GM12878 (cell line): ENCODE data around the gene NEMF. TPM values are rescaled to one million over a fixed set of nuclear protein-coding genes. Genes with fewer than 3 reads are reported as not detected.

ENCODE experiments used
- BHLHE40 ChIP-seq, 2 experiments: fragments of 450-650 bp in 1 of 2; IDR thresholded peaks; 2 replicates each; pipeline ENCODE4 v1.6.1; 2011 to 2017; ENCODE audit warnings: low read depth in 2 of 2, borderline replicate concordance in 1 of 2, improper control_type of control experiment in 1 of 2, low read length in 1 of 2, mild to moderate bottlenecking in 1 of 2
- CBFB ChIP-seq: IDR thresholded peaks from 2 replicates; pipeline ENCODE4 v1.6.1; 2016; ENCODE audit warnings: antibody characterized with exemption, low read depth
- CHD4 ChIP-seq: fragments of 200-600 bp; sonication (generic); IDR thresholded peaks from 2 replicates; pipeline ENCODE4 v1.6.1; 2016; ENCODE audit warnings: mild to moderate bottlenecking
- DPF2 ChIP-seq: fragments of 450-650 bp; IDR thresholded peaks from 2 replicates; pipeline ENCODE4 v1.6.1; 2017; ENCODE audit warnings: mild to moderate bottlenecking
- NR2C2 ChIP-seq: IDR thresholded peaks from 2 replicates; pipeline ENCODE4 v1.6.1; 2011; ENCODE audit warnings: borderline replicate concordance, low read depth; ENCODE audit not compliant: control insufficient read depth, insufficient read length
- SP1 ChIP-seq: IDR thresholded peaks from one replicate; pipeline ENCODE4 v1.6.1; 2011; ENCODE audit warnings: low read depth, low read length
- SREBF2 ChIP-seq: IDR thresholded peaks from 2 replicates; pipeline ENCODE4 v1.6.1; 2012; ENCODE audit warnings: mild to moderate bottlenecking, low read length
- TCF7 ChIP-seq: IDR thresholded peaks from 2 replicates; pipeline ENCODE4 v1.6.1; 2014; ENCODE audit warnings: antibody characterized with exemption, borderline replicate concordance
- ZSCAN29 ChIP-seq: fragments of 450-650 bp; IDR thresholded peaks from 2 replicates; pipeline ENCODE4 v1.6.1; 2017; ENCODE audit warnings: mild to moderate bottlenecking, moderate library complexity
- polyA plus RNA-seq, 11 experiments: library from polyadenylated mRNA; depleted of rRNA in 4 of 11; unstranded in 6 of 11; stranded (reverse) in 5 of 11; fragments of >200 nt; fragmentation: Nextera tagmentation in 4 of 11; fragmentation: Illumina TruSeq in 1 of 11; extraction: Ambion mirVana in 4 of 11; extraction: Trizol in 1 of 11; gene quantifications; 1 replicate in 1 of 11; 2 replicates in 10 of 11; pipeline versions ENCODE4 v1.2.1 to v1.2.3, GENCODE V29; 2011 to 2016; ENCODE audit warnings: inconsistent platforms in 2 of 11, missing spikeins in 2 of 11, low read depth in 1 of 11
- total RNA-seq, 4 experiments: library from RNA; depleted of rRNA in 3 of 4; stranded (reverse); fragments of >200 nt in 3 of 4; fragmentation: Illumina TruSeq in 1 of 4; extraction: Trizol in 1 of 4; gene quantifications; 2 replicates each; pipeline versions ENCODE4 v1.2.1 to v1.2.3, GENCODE V29; 2013 to 2021
- TF ChIP-seq, protein P1 (sequence below): fragments of 450-650 bp; IDR thresholded peaks from 2 replicates; pipeline ENCODE4 v1.6.1; 2017; ENCODE audit warnings: mild to moderate bottlenecking, moderate library complexity
- TF ChIP-seq, protein P2 (sequence below): fragments of 450-650 bp; IDR thresholded peaks from 2 replicates; pipeline ENCODE4 v1.6.1; 2017; ENCODE audit warnings: mild to moderate bottlenecking
- TF ChIP-seq, protein P3 (sequence below): fragments of 150-350 bp; IDR thresholded peaks from 2 replicates; pipeline ENCODE4 v1.6.1; 2016; ENCODE audit warnings: low read depth, low read length
- TF ChIP-seq, protein P4 (sequence below): fragments of 450-650 bp; formaldehyde crosslinking; IDR thresholded peaks from 2 replicates; pipeline ENCODE4 v1.4.0; 2020; ENCODE audit warnings: mild to moderate bottlenecking, moderate library complexity
- TF ChIP-seq, protein P5 (sequence below): IDR thresholded peaks from 2 replicates; pipeline ENCODE4 v1.6.1; 2012; ENCODE audit warnings: low read length, inconsistent platforms

The NEMF gene
- total and polyA plus RNA-seq, 10 of the 15 experiments (the other 5 are each of a cell fraction or from before 2014, with no cell fraction given) = 31.5 to 80.1 (median 61.1) TPM

DNA sequence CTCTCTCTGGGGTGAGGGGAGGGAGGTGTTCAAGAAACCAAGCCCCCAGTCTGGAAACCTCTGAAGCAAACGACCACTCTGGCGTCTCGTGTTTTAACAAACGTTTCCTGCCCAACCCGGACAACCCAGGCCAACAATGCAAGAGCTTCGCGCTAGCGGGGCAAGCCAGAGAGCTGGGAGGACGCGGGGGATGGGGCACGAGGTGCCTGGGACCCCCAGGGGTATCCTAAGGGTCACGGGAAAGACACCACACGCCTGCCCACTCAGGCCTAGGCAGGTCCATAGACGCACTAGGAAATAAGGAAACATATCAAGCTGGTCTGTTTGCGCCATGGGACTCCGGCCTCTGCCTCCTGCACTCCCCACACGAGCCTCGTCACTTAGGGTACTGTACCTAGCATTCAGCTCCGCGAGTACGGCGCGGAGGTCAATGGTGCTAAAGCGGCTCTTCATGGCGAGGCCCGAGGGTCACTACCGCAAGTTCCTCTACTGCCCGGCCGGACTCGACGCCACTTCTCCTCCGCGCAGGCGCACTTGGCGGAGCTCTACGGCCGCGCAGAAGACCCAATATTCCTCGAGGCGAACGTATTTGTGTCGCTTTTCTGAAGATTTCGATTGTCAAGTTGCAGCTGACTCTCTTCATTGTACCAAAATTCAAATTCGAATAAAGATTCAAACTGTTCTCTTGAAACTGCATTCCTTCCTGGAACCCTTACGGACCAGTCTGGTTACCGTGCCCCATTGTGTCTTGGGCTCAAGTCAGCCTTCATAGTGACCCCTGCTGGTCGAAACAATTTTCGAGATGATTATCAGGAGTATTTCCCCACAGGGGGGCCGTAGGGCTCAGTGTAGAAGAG, at the start of gene NEMF (continued):
- TF ChIP-seq, protein P1, sequence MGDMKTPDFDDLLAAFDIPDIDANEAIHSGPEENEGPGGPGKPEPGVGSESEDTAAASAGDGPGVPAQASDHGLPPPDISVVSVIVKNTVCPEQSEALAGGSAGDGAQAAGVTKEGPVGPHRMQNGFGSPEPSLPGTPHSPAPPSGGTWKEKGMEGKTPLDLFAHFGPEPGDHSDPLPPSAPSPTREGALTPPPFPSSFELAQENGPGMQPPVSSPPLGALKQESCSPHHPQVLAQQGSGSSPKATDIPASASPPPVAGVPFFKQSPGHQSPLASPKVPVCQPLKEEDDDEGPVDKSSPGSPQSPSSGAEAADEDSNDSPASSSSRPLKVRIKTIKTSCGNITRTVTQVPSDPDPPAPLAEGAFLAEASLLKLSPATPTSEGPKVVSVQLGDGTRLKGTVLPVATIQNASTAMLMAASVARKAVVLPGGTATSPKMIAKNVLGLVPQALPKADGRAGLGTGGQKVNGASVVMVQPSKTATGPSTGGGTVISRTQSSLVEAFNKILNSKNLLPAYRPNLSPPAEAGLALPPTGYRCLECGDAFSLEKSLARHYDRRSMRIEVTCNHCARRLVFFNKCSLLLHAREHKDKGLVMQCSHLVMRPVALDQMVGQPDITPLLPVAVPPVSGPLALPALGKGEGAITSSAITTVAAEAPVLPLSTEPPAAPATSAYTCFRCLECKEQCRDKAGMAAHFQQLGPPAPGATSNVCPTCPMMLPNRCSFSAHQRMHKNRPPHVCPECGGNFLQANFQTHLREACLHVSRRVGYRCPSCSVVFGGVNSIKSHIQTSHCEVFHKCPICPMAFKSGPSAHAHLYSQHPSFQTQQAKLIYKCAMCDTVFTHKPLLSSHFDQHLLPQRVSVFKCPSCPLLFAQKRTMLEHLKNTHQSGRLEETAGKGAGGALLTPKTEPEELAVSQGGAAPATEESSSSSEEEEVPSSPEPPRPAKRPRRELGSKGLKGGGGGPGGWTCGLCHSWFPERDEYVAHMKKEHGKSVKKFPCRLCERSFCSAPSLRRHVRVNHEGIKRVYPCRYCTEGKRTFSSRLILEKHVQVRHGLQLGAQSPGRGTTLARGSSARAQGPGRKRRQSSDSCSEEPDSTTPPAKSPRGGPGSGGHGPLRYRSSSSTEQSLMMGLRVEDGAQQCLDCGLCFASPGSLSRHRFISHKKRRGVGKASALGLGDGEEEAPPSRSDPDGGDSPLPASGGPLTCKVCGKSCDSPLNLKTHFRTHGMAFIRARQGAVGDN = peak; percentile 76
- TF ChIP-seq CBFB (peak; percentile 64; the same call in 1 of the 2 replicates), NR2C2 (no peak), CHD4 (no peak), SREBF2 (no peak), TCF7 (no peak), SP1 (no peak), DPF2 (no peak), ZSCAN29 (no peak), BHLHE40 (IDR thresholded peaks at IDR 0.05; ENCODE audit: borderline replicate concordance in 1 of 2, low read depth in 2 of 2, low read length in 1 of 2) (0 out of 4 replicates have a peak, but pooled peaks of 1 of the 2 experiments have one; percentile 16)
- TF ChIP-seq, protein P2, sequence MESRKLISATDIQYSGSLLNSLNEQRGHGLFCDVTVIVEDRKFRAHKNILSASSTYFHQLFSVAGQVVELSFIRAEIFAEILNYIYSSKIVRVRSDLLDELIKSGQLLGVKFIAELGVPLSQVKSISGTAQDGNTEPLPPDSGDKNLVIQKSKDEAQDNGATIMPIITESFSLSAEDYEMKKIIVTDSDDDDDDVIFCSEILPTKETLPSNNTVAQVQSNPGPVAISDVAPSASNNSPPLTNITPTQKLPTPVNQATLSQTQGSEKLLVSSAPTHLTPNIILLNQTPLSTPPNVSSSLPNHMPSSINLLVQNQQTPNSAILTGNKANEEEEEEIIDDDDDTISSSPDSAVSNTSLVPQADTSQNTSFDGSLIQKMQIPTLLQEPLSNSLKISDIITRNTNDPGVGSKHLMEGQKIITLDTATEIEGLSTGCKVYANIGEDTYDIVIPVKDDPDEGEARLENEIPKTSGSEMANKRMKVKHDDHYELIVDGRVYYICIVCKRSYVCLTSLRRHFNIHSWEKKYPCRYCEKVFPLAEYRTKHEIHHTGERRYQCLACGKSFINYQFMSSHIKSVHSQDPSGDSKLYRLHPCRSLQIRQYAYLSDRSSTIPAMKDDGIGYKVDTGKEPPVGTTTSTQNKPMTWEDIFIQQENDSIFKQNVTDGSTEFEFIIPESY = no peak
- TF ChIP-seq, protein P3, sequence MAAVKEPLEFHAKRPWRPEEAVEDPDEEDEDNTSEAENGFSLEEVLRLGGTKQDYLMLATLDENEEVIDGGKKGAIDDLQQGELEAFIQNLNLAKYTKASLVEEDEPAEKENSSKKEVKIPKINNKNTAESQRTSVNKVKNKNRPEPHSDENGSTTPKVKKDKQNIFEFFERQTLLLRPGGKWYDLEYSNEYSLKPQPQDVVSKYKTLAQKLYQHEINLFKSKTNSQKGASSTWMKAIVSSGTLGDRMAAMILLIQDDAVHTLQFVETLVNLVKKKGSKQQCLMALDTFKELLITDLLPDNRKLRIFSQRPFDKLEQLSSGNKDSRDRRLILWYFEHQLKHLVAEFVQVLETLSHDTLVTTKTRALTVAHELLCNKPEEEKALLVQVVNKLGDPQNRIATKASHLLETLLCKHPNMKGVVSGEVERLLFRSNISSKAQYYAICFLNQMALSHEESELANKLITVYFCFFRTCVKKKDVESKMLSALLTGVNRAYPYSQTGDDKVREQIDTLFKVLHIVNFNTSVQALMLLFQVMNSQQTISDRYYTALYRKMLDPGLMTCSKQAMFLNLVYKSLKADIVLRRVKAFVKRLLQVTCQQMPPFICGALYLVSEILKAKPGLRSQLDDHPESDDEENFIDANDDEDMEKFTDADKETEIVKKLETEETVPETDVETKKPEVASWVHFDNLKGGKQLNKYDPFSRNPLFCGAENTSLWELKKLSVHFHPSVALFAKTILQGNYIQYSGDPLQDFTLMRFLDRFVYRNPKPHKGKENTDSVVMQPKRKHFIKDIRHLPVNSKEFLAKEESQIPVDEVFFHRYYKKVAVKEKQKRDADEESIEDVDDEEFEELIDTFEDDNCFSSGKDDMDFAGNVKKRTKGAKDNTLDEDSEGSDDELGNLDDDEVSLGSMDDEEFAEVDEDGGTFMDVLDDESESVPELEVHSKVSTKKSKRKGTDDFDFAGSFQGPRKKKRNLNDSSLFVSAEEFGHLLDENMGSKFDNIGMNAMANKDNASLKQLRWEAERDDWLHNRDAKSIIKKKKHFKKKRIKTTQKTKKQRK = no peak
- TF ChIP-seq, protein P4, sequence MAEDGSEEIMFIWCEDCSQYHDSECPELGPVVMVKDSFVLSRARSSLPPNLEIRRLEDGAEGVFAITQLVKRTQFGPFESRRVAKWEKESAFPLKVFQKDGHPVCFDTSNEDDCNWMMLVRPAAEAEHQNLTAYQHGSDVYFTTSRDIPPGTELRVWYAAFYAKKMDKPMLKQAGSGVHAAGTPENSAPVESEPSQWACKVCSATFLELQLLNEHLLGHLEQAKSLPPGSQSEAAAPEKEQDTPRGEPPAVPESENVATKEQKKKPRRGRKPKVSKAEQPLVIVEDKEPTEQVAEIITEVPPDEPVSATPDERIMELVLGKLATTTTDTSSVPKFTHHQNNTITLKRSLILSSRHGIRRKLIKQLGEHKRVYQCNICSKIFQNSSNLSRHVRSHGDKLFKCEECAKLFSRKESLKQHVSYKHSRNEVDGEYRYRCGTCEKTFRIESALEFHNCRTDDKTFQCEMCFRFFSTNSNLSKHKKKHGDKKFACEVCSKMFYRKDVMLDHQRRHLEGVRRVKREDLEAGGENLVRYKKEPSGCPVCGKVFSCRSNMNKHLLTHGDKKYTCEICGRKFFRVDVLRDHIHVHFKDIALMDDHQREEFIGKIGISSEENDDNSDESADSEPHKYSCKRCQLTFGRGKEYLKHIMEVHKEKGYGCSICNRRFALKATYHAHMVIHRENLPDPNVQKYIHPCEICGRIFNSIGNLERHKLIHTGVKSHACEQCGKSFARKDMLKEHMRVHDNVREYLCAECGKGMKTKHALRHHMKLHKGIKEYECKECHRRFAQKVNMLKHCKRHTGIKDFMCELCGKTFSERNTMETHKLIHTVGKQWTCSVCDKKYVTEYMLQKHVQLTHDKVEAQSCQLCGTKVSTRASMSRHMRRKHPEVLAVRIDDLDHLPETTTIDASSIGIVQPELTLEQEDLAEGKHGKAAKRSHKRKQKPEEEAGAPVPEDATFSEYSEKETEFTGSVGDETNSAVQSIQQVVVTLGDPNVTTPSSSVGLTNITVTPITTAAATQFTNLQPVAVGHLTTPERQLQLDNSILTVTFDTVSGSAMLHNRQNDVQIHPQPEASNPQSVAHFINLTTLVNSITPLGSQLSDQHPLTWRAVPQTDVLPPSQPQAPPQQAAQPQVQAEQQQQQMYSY (CRISPR knock-in tag) = no peak
- TF ChIP-seq, protein P5, sequence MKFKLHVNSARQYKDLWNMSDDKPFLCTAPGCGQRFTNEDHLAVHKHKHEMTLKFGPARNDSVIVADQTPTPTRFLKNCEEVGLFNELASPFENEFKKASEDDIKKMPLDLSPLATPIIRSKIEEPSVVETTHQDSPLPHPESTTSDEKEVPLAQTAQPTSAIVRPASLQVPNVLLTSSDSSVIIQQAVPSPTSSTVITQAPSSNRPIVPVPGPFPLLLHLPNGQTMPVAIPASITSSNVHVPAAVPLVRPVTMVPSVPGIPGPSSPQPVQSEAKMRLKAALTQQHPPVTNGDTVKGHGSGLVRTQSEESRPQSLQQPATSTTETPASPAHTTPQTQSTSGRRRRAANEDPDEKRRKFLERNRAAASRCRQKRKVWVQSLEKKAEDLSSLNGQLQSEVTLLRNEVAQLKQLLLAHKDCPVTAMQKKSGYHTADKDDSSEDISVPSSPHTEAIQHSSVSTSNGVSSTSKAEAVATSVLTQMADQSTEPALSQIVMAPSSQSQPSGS = no peak
